ENCODE measurements around the gene TSC22D2. TPM values are rescaled to one million over a fixed set of nuclear protein-coding genes. Genes with fewer than 3 reads are reported as not detected.

The TSC22D2 gene
- total and polyA plus RNA-seq, 10 of the 15 experiments (the other 5 are each of a cell fraction or from before 2014, with no cell fraction given) = 7.4 to 19.4 (median 10.9) TPM

- TF ChIP-seq E2F4 (IDR thresholded peaks at IDR 0.05; ENCODE audit: low read depth, low read length) (no peak), POU2F2 (IDR thresholded peaks at IDR 0.05; ENCODE audit: borderline replicate concordance, low read depth, low read length) (0 out of 3 replicates have a peak, but pooled peaks have one; percentile 10), BACH1 (IDR thresholded peaks at IDR 0.05; ENCODE audit: borderline replicate concordance) (no peak), MTA2 (IDR thresholded peaks at IDR 0.05; ENCODE audit: low read depth) (peak; percentile 56; the same call in 1 of the 2 replicates), ESRRA (IDR thresholded peaks at IDR 0.05; ENCODE audit: low read length) (no peak; the same call in 1 of the 2 replicates), IKZF2 (IDR thresholded peaks at IDR 0.05) (peak; percentile 61 to 62), E4F1 (IDR thresholded peaks at IDR 0.05; ENCODE audit: borderline replicate concordance, partially characterized antibody) (no peak), CBX5 (IDR thresholded peaks at IDR 0.05; ENCODE audit: low read depth) (peak; percentile 56), CHD4 (IDR thresholded peaks at IDR 0.05) (no peak), PML (IDR thresholded peaks at IDR 0.05; ENCODE audit: low read length) (peak; percentile 67), EED (IDR thresholded peaks at IDR 0.05; ENCODE audit: low read depth) (peak; percentile 54), YY1 (IDR thresholded peaks at IDR 0.05; ENCODE audit: low read depth, low read length) (peak; percentile 58), ZBED1 (IDR thresholded peaks at IDR 0.05; ENCODE audit: borderline replicate concordance) (no peak), ETV6 (conservative IDR thresholded peaks at IDR 0.05 in 1 of 2, IDR thresholded peaks at IDR 0.05 in 1 of 2; ENCODE audit: borderline replicate concordance in 1 of 2, low read depth in 1 of 2) (peak in 1 of 2 experiments; percentile 64; a peak in 2 of 4 replicates)
- TF ChIP-seq, protein P1, sequence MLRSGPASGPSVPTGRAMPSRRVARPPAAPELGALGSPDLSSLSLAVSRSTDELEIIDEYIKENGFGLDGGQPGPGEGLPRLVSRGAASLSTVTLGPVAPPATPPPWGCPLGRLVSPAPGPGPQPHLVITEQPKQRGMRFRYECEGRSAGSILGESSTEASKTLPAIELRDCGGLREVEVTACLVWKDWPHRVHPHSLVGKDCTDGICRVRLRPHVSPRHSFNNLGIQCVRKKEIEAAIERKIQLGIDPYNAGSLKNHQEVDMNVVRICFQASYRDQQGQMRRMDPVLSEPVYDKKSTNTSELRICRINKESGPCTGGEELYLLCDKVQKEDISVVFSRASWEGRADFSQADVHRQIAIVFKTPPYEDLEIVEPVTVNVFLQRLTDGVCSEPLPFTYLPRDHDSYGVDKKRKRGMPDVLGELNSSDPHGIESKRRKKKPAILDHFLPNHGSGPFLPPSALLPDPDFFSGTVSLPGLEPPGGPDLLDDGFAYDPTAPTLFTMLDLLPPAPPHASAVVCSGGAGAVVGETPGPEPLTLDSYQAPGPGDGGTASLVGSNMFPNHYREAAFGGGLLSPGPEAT (IDR thresholded peaks at IDR 0.05; ENCODE audit: low read depth) = no peak; the same call in 1 of the 2 replicates
- TF ChIP-seq, protein P2, sequence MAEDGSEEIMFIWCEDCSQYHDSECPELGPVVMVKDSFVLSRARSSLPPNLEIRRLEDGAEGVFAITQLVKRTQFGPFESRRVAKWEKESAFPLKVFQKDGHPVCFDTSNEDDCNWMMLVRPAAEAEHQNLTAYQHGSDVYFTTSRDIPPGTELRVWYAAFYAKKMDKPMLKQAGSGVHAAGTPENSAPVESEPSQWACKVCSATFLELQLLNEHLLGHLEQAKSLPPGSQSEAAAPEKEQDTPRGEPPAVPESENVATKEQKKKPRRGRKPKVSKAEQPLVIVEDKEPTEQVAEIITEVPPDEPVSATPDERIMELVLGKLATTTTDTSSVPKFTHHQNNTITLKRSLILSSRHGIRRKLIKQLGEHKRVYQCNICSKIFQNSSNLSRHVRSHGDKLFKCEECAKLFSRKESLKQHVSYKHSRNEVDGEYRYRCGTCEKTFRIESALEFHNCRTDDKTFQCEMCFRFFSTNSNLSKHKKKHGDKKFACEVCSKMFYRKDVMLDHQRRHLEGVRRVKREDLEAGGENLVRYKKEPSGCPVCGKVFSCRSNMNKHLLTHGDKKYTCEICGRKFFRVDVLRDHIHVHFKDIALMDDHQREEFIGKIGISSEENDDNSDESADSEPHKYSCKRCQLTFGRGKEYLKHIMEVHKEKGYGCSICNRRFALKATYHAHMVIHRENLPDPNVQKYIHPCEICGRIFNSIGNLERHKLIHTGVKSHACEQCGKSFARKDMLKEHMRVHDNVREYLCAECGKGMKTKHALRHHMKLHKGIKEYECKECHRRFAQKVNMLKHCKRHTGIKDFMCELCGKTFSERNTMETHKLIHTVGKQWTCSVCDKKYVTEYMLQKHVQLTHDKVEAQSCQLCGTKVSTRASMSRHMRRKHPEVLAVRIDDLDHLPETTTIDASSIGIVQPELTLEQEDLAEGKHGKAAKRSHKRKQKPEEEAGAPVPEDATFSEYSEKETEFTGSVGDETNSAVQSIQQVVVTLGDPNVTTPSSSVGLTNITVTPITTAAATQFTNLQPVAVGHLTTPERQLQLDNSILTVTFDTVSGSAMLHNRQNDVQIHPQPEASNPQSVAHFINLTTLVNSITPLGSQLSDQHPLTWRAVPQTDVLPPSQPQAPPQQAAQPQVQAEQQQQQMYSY (CRISPR knock-in tag; IDR thresholded peaks at IDR 0.05) = no peak
Measured at GRCh38 chr3:150384296-150385212, 23.5 kb upstream of the TSC22D2 start (continued).

Measured in GM12878 (cell line).